HEK293T (cell line): ENCODE results near the gene ZMAT5.

ENCODE experiments used
- CTCF ChIA-PET: fragments of 350-600 bp; formaldehyde crosslinking; extraction: SDS; loops from one replicate; lab custom pipeline; 2021; ENCODE audit warnings: antibody characterized with exemption, inconsistent platforms; lab: Yijun Ruan, JAX
- POLR2A ChIA-PET: fragments of 350-600 bp; formaldehyde crosslinking; extraction: SDS; loops from one replicate; lab custom pipeline; 2020; ENCODE audit warnings: antibody characterized with exemption, inconsistent platforms; lab: Yijun Ruan, JAX
- DNase-seq: peaks from one replicate; pipeline ENCODE4 v3.0.0; 2012; ENCODE audit warnings: mixed read lengths; ENCODE audit errors: extremely low spot score
- ARNT ChIP-seq: fragments of 450-650 bp; IDR thresholded peaks from 2 replicates; pipeline ENCODE4 v1.6.1; 2017; ENCODE audit warnings: mild to moderate bottlenecking
- BHLHE40 ChIP-seq: fragments of 450-650 bp; IDR thresholded peaks from 2 replicates; pipeline ENCODE4 v1.6.1; 2016; ENCODE audit warnings: mild to moderate bottlenecking, moderate library complexity, borderline replicate concordance
- CTBP1 ChIP-seq: fragments of 450-650 bp; IDR thresholded peaks from 2 replicates; pipeline ENCODE4 v1.6.1; 2016; ENCODE audit warnings: borderline replicate concordance
- ELF4 ChIP-seq: fragments of 450-650 bp; IDR thresholded peaks from 2 replicates; pipeline ENCODE4 v1.6.1; 2017; ENCODE audit warnings: antibody characterized with exemption
- FOXA1 ChIP-seq: fragments of 450-650 bp; IDR thresholded peaks from 2 replicates; pipeline ENCODE4 v1.6.1; 2016; ENCODE audit warnings: mild to moderate bottlenecking
- FOXK2 ChIP-seq: fragments of 450-650 bp; IDR thresholded peaks from 2 replicates; pipeline ENCODE4 v1.6.1; 2016; ENCODE audit warnings: mild to moderate bottlenecking
- FOXM1 ChIP-seq: fragments of 450-650 bp; IDR thresholded peaks from 2 replicates; pipeline ENCODE4 v1.6.1; 2017; ENCODE audit warnings: mild to moderate bottlenecking, borderline replicate concordance
- HDGF ChIP-seq: fragments of 450-650 bp; IDR thresholded peaks from 2 replicates; pipeline ENCODE4 v1.6.1; 2017; ENCODE audit warnings: antibody characterized with exemption, borderline replicate concordance
- L3MBTL2 ChIP-seq: fragments of 450-650 bp; conservative IDR thresholded peaks from 2 replicates; pipeline ENCODE4 v1.6.1; 2016; ENCODE audit warnings: mild to moderate bottlenecking
- LEF1 ChIP-seq: fragments of 450-650 bp; IDR thresholded peaks from 2 replicates; pipeline ENCODE4 v1.6.1; 2017; ENCODE audit warnings: mild to moderate bottlenecking, borderline replicate concordance
- NFRKB ChIP-seq: fragments of 450-650 bp; IDR thresholded peaks from 2 replicates; pipeline ENCODE4 v1.6.1; 2016; ENCODE audit warnings: mild to moderate bottlenecking, moderate library complexity
- PKNOX1 ChIP-seq: fragments of 450-650 bp; IDR thresholded peaks from 2 replicates; pipeline ENCODE4 v1.6.1; 2016
- SP1 ChIP-seq: fragments of 450-650 bp; IDR thresholded peaks from 2 replicates; pipeline ENCODE4 v1.6.1; 2017
- SUZ12 ChIP-seq: fragments of 450-650 bp; IDR thresholded peaks from 2 replicates; pipeline ENCODE4 v1.6.1; 2016; ENCODE audit warnings: mild to moderate bottlenecking
- TARDBP ChIP-seq: fragments of 450-650 bp; IDR thresholded peaks from 2 replicates; pipeline ENCODE4 v1.6.1; 2016
- ZNF384 ChIP-seq: fragments of 450-650 bp; IDR thresholded peaks from 2 replicates; pipeline ENCODE4 v1.6.1; 2016

ZMAT5 gene

GRCh38 chr22:29715240-29715639 is 51.6 kb downstream of the ZMAT5 start:
- CTCF ChIA-PET, result no interaction called here
- TF ChIP-seq PKNOX1 (peak; percentile 83), FOXK2 (no peak), LEF1 (no peak), CTBP1 (no peak), FOXA1 (no peak)
- no peak for DNase-seq
- POLR2A ChIA-PET, result no interaction called here

- POLR2A ChIA-PET, result no interaction called here
- CTCF ChIA-PET, result no interaction called here
- TF ChIP-seq NFRKB, result no peak
- TF ChIP-seq FOXK2, result no peak
- no peak for TF ChIP-seq L3MBTL2
- no peak for TF ChIP-seq ZNF384
- no peak for TF ChIP-seq TARDBP
- TF ChIP-seq BHLHE40, result no peak
- no peak for TF ChIP-seq SP1
- TF ChIP-seq ELF4, result no peak
- TF ChIP-seq SUZ12, result no peak
- TF ChIP-seq FOXM1, result no peak
- TF ChIP-seq ARNT, result no peak
- no peak for TF ChIP-seq LEF1
- TF ChIP-seq FOXA1, result no peak
- no peak for DNase-seq
Observed at GRCh38 chr22:29713156-29713727, 53.6 kb downstream of the ZMAT5 start.

GRCh38 chr22:29712119-29712518 is 54.7 kb downstream of the ZMAT5 start:
- TF ChIP-seq CTBP1 (no peak), PKNOX1 (no peak), SP1 (no peak), ELF4 (no peak)
- DNase-seq, result no peak
- ChIA-PET POLR2A (no interaction called here), CTCF (interaction anchor here (0.7 to 0.8 kb wide), 2 partner anchors 11 to 293 kb away, joined by 3 read pairs; no protein-coding TSS in a partner anchor)

- DNase-seq, result no peak
- POLR2A ChIA-PET, result no interaction called here
- no peak for TF ChIP-seq FOXM1
- no peak for TF ChIP-seq TARDBP
- TF ChIP-seq ARNT, result no peak
- no peak for TF ChIP-seq BHLHE40
- TF ChIP-seq LEF1, result no peak
- TF ChIP-seq SUZ12, result no peak
- no peak for TF ChIP-seq NFRKB
- CTCF ChIA-PET, result no interaction called here
Observed at GRCh38 chr22:29710922-29711593, 55.7 kb downstream of the ZMAT5 start.

GRCh38 chr22:29710193-29710592 is 56.6 kb downstream of the ZMAT5 start:
- CTCF ChIA-PET, result no interaction called here
- POLR2A ChIA-PET, result no interaction called here
- DNase-seq, result no peak
- no peak for TF ChIP-seq HDGF
- TF ChIP-seq SUZ12, result no peak
- TF ChIP-seq NFRKB, result no peak
- no peak for TF ChIP-seq BHLHE40
- no peak for TF ChIP-seq CTBP1
- no peak for TF ChIP-seq FOXM1
- no peak for TF ChIP-seq ARNT
- TF ChIP-seq FOXA1, result no peak
- TF ChIP-seq LEF1, result no peak
- TF ChIP-seq SP1, result no peak
- no peak for TF ChIP-seq PKNOX1
- TF ChIP-seq FOXK2, result no peak
- no peak for TF ChIP-seq ELF4
- TF ChIP-seq L3MBTL2, result no peak
- TF ChIP-seq ZNF384, result no peak
- TF ChIP-seq TARDBP, result no peak

- no peak for DNase-seq
- ChIA-PET CTCF (no interaction called here), POLR2A (no interaction called here)
- TF ChIP-seq NFRKB, result no peak
Observed at GRCh38 chr22:29707471-29707870, 59.3 kb downstream of the ZMAT5 start.

GRCh38 chr22:29707010-29707409 is 59.8 kb downstream of the ZMAT5 start:
- ChIA-PET CTCF (no interaction called here), POLR2A (no interaction called here)
- TF ChIP-seq FOXK2, result no peak
- TF ChIP-seq TARDBP, result no peak
- no peak for TF ChIP-seq PKNOX1
- TF ChIP-seq FOXM1, result no peak
- no peak for TF ChIP-seq NFRKB
- no peak for TF ChIP-seq LEF1
- TF ChIP-seq SUZ12, result no peak
- no peak for TF ChIP-seq BHLHE40
- TF ChIP-seq CTBP1, result no peak
- TF ChIP-seq FOXA1, result no peak
- no peak for TF ChIP-seq ARNT
- no peak for TF ChIP-seq ELF4
- no peak for TF ChIP-seq ZNF384
- no peak for TF ChIP-seq HDGF
- no peak for TF ChIP-seq L3MBTL2
- no peak for TF ChIP-seq SP1
- DNase-seq, result no peak
